ENCODE measurements around the gene ALCAM. TPM values are rescaled to one million over a fixed set of nuclear protein-coding genes. Genes with fewer than 3 reads are reported as not detected.

ALCAM gene
- total RNA-seq, 1 donor from 2014 or later: 26.1 TPM

GRCh38 chr3:105368566-105369499 lies 2.1 kb downstream of the ALCAM start:
- peak overlapping the region; percentile 82 to 88 for H3K4me3 ChIP-seq
- H3K27me3 ChIP-seq: no peaks in the 10 kb centered on the region
- no peaks in the 10 kb centered on the region for H3K36me3 ChIP-seq
- DNase-seq (ENCODE audit: low spot score in 2 of 2): peak; percentile 22 to 71
- H3K27ac ChIP-seq: peak overlapping the region; percentile 91 to 96
- intact Hi-C loops (cut with DNase I): loop anchor here (2.0 to 10.0 kb wide), 7 partner anchors 148 to 1238 kb away; partner anchors contain the start of gene CBLB
- no peaks in the 10 kb centered on the region for H3K9me3 ChIP-seq
- H3K4me1 ChIP-seq: peaks cover 0 to 12% of the 10 kb centered on the region in 2 donors
- no peak for TF ChIP-seq CTCF (IDR thresholded peaks at IDR 0.05)

DNA sequence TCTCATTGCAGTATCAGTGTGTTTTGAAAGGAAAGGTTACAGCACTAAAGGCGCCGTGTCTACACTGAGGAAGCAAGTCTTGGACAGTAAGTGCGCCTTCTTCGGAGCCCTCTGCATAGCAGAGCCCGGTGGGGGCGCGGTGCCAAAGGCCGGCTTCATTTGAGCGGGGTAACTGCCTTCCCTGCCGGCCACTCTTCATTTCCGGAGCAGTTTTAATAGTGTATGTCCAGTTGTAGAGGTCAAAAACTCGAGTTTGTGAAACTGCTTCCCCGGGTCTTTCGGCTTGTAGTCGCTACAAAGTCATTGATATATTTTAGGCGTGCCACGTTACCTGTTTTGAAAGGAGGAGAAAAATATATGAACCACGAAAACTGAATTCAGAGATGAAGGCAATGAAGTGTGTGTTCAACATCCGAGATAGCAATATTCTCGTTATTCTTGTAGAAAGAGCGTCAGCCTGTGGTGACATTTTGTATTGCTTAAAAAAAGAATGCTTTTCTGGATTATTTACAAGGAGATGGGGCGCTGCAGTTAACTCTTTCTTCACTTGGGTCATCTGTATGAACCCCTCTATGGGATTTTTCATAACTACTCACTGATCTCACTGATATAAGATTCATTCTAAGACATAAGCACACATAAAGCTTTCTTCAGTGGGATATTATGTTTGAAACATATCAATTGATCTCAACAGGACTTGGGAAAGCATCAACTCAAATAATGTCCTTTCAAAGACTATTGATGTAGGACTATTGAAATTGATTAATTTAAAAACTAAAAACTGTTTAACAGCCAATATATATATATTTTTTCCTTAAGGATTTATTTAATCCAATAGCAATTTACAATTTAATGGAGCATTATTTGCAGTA lies 3.0 kb downstream of the ALCAM start:
- peak overlapping the region; percentile 91 to 96 for H3K27ac ChIP-seq
- H3K4me1 ChIP-seq: peaks cover 0 to 8% of the 10 kb centered on the region in 2 donors
- H3K9me3 ChIP-seq: no peaks in the 10 kb centered on the region
- no peaks in the 10 kb centered on the region for H3K27me3 ChIP-seq
- peak; percentile 55 to 71 (median 65) for TF ChIP-seq CTCF (IDR thresholded peaks at IDR 0.05)
- peaks cover 0 to 3% of the 10 kb centered on the region in 2 donors for H3K36me3 ChIP-seq
- intact Hi-C loops (cut with DNase I): loop anchor here (2.0 to 10.0 kb wide), 7 partner anchors 148 to 1238 kb away; partner anchors contain the start of gene CBLB
- DNase-seq (ENCODE audit: low spot score in 2 of 2): peak in 1 of 2 donors; percentile 87
- peak overlapping the region; percentile 82 to 88 for H3K4me3 ChIP-seq

DNA sequence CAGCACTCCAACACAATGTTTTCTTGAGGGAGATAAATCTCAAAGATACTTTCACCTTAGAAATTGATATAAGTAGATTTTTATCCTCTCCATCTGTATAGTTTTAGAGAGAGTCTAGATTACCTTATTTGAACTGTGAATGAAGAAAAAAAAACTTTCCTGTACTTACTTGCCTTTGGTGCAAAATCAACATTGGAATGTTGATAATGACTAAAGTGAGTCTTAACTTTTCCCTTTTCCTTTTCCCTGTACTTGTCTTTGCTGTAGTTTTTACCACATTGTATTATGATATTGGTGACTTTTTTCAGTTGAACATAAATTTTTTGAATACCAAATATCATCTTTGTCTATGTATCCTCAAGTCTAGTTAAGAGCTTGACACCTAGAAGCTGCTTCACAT lies 6.7 kb downstream of the ALCAM start:
- DNase-seq (ENCODE audit: low spot score in 2 of 2): no peak
- Histone ChIP-seq H3K4me3 (no peak overlapping the region), H3K9me3 (no peaks in the 10 kb centered on the region), H3K27me3 (no peaks in the 10 kb centered on the region), H3K36me3 (peaks cover 0 to 3% of the 10 kb centered on the region in 2 donors), H3K27ac (no peak overlapping the region), H3K4me1 (peaks cover 0 to 3% of the 10 kb centered on the region in 2 donors)
- TF ChIP-seq CTCF (IDR thresholded peaks at IDR 0.05): no peak
- intact Hi-C loops (cut with DNase I): no loop called here

DNA sequence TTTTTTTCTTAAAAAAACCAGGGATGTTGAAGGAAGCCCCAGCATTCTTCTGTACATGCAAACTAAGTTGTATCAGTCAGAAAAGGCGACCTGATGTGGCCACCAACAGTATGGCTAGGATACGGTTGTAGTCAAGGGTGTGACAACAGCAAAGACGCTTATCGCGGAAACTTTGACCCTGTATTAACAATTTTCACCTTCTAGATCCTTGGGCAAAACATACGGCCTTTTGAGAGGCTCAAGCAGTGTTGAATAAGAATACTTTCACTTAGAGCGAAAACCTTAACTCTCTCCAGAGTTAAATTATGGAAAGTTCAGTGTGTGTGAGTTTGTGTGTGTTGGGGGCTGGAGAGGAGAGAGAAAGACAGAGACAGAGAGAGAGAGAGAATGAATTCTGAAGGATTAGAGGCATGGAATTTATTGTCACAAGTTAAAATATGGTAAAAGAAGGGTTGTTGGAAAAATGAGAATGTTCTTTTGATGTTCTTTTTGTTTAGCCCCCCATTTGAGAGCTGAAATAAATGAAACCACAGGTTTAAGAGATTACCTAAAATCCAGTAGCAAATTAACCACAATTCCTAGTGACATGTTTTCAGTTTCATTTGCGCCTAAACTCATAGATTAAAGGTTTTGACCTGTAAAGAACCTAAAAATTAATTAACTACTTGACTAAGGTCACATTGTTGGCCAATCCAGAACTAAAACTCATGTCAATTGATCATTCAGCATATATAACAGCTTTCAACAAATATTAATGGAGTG lies 9.2 kb downstream of the ALCAM start:
- no peaks in the 10 kb centered on the region for H3K4me1 ChIP-seq
- no peaks in the 10 kb centered on the region for H3K9me3 ChIP-seq
- no peaks in the 10 kb centered on the region for H3K27me3 ChIP-seq
- no peak for TF ChIP-seq CTCF (IDR thresholded peaks at IDR 0.05)
- no peak overlapping the region for H3K27ac ChIP-seq
- no peak for DNase-seq (ENCODE audit: low spot score in 2 of 2)
- intact Hi-C loops (cut with DNase I): no loop called here
- no peak overlapping the region for H3K4me3 ChIP-seq
- H3K36me3 ChIP-seq: peaks cover 0 to 3% of the 10 kb centered on the region in 2 donors

- Histone ChIP-seq H3K4me3 (no peak overlapping the region), H3K27ac (no peak overlapping the region), H3K9me3 (no peaks in the 10 kb centered on the region), H3K27me3 (no peaks in the 10 kb centered on the region), H3K4me1 (no peaks in the 10 kb centered on the region), H3K36me3 (peaks cover 0 to 3% of the 10 kb centered on the region in 2 donors)
- TF ChIP-seq CTCF (IDR thresholded peaks at IDR 0.05): no peak
- no peak for DNase-seq (ENCODE audit: low spot score in 2 of 2)
- intact Hi-C loops (cut with DNase I): no loop called here
Observed at GRCh38 chr3:105377716-105378115, 11.0 kb downstream of the ALCAM start.
